Ishikawa (cell line): ENCODE measurements around the gene CNIH2.

Experiments used
- CEBPB ChIP-seq: IDR thresholded peaks from 2 replicates; pipeline ENCODE4 v1.6.1; 2012
- CREB1 ChIP-seq: IDR thresholded peaks from 2 replicates; pipeline ENCODE4 v1.6.1; 2012; ENCODE audit warnings: low read depth
- EGR1 ChIP-seq: IDR thresholded peaks from 2 replicates; pipeline ENCODE4 v1.6.1; 2012
- EP300 ChIP-seq: IDR thresholded peaks from 2 replicates; pipeline ENCODE4 v1.6.1; 2012; ENCODE audit warnings: borderline replicate concordance
- FOXM1 ChIP-seq: IDR thresholded peaks from 2 replicates; pipeline ENCODE4 v1.6.1; 2012; ENCODE audit warnings: low read depth, borderline replicate concordance
- NFIC ChIP-seq: IDR thresholded peaks from 2 replicates; pipeline ENCODE4 v1.6.1; 2012
- RAD21 ChIP-seq: IDR thresholded peaks from 2 replicates; pipeline ENCODE4 v1.6.1; 2012; ENCODE audit warnings: low read depth
- TAF1 ChIP-seq: IDR thresholded peaks from 2 replicates; pipeline ENCODE4 v1.6.1; 2012; ENCODE audit warnings: low read depth, mild to moderate bottlenecking
- TCF12 ChIP-seq: IDR thresholded peaks from 2 replicates; pipeline ENCODE4 v1.6.1; 2012; ENCODE audit warnings: low read depth
- TEAD4 ChIP-seq: IDR thresholded peaks from 2 replicates; pipeline ENCODE4 v1.6.1; 2012
- YY1 ChIP-seq: IDR thresholded peaks from 2 replicates; pipeline ENCODE4 v1.6.1; 2012; ENCODE audit warnings: low read depth
- ZBTB7A ChIP-seq: IDR thresholded peaks from 2 replicates; pipeline ENCODE4 v1.6.1; 2012; ENCODE audit warnings: low read depth
- TF ChIP-seq, protein P1 (sequence below): IDR thresholded peaks from 2 replicates; pipeline ENCODE4 v1.6.1; 2012
- TF ChIP-seq, protein P2 (sequence below): IDR thresholded peaks from 2 replicates; pipeline ENCODE4 v1.6.1; 2012
- TF ChIP-seq, protein P3 (sequence below): IDR thresholded peaks from 2 replicates; pipeline ENCODE4 v1.6.1; 2012; ENCODE audit warnings: low read depth, mild to moderate bottlenecking

CNIH2 gene

DNA sequence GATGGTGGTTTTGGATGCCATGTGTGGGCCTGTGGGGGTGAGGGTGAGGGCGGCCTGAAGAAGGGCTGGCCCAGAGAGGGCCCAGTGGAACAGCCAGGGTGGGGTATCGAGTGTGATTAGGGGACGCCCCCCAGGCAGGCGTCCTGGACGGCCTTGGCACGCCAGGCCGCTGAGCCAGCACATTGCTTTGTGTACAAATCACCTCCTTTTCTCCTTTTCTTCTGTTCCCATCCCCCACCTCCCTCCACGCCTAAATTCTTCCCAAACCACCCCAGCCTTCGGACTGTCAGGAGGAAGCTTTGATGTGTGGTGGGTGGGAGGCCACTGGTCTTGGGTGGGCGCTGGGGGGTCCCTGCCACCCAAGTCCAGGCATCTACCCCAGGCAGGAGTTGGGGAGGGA is 46.7 kb downstream of the CNIH2 start:
- no peak for TF ChIP-seq RAD21
- TF ChIP-seq, protein P1, sequence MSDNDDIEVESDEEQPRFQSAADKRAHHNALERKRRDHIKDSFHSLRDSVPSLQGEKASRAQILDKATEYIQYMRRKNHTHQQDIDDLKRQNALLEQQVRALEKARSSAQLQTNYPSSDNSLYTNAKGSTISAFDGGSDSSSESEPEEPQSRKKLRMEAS = no peak
- TF ChIP-seq EGR1 = no peak
- TF ChIP-seq, protein P2, sequence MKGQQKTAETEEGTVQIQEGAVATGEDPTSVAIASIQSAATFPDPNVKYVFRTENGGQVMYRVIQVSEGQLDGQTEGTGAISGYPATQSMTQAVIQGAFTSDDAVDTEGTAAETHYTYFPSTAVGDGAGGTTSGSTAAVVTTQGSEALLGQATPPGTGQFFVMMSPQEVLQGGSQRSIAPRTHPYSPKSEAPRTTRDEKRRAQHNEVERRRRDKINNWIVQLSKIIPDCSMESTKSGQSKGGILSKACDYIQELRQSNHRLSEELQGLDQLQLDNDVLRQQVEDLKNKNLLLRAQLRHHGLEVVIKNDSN = no peak
- no peak for TF ChIP-seq CEBPB
- no peak for TF ChIP-seq ZBTB7A
- TF ChIP-seq TAF1 = no peak
- TF ChIP-seq TCF12 = no peak
- TF ChIP-seq, protein P3, sequence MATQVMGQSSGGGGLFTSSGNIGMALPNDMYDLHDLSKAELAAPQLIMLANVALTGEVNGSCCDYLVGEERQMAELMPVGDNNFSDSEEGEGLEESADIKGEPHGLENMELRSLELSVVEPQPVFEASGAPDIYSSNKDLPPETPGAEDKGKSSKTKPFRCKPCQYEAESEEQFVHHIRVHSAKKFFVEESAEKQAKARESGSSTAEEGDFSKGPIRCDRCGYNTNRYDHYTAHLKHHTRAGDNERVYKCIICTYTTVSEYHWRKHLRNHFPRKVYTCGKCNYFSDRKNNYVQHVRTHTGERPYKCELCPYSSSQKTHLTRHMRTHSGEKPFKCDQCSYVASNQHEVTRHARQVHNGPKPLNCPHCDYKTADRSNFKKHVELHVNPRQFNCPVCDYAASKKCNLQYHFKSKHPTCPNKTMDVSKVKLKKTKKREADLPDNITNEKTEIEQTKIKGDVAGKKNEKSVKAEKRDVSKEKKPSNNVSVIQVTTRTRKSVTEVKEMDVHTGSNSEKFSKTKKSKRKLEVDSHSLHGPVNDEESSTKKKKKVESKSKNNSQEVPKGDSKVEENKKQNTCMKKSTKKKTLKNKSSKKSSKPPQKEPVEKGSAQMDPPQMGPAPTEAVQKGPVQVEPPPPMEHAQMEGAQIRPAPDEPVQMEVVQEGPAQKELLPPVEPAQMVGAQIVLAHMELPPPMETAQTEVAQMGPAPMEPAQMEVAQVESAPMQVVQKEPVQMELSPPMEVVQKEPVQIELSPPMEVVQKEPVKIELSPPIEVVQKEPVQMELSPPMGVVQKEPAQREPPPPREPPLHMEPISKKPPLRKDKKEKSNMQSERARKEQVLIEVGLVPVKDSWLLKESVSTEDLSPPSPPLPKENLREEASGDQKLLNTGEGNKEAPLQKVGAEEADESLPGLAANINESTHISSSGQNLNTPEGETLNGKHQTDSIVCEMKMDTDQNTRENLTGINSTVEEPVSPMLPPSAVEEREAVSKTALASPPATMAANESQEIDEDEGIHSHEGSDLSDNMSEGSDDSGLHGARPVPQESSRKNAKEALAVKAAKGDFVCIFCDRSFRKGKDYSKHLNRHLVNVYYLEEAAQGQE = no peak
- no peak for TF ChIP-seq NFIC
- no peak for TF ChIP-seq CREB1
- no peak for TF ChIP-seq YY1
- TF ChIP-seq EP300 = no peak
- TF ChIP-seq FOXM1 = no peak
- TF ChIP-seq TEAD4 = no peak

DNA sequence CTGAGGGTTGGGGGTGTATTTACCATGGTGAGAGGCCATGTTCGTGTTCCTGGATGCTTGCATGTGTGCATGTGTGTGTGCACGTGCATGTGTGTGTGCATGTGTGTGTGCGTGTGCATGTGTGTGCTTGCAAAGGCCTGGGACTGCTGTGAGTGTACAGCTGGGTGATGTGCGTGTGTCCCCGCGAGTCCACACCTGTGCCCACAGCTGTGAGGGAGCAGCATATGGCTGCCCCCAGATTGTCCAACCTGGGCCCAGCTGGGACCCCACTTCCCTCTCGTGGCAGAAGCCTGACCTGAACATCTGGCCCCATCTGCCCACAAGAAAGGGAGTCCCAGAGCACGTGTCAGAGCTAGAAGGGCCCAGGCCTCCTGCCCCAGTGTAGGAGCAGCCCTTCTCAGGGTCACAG is 47.3 kb downstream of the CNIH2 start:
- TF ChIP-seq CREB1 (no peak), EGR1 (no peak), RAD21 (no peak), TEAD4 (no peak), NFIC (no peak), CEBPB (no peak), EP300 (no peak), TCF12 (no peak), TAF1 (no peak), YY1 (no peak), FOXM1 (no peak), ZBTB7A (no peak)
- TF ChIP-seq, protein P2 = no peak
- TF ChIP-seq, protein P3 = no peak
- TF ChIP-seq, protein P1 = no peak

DNA sequence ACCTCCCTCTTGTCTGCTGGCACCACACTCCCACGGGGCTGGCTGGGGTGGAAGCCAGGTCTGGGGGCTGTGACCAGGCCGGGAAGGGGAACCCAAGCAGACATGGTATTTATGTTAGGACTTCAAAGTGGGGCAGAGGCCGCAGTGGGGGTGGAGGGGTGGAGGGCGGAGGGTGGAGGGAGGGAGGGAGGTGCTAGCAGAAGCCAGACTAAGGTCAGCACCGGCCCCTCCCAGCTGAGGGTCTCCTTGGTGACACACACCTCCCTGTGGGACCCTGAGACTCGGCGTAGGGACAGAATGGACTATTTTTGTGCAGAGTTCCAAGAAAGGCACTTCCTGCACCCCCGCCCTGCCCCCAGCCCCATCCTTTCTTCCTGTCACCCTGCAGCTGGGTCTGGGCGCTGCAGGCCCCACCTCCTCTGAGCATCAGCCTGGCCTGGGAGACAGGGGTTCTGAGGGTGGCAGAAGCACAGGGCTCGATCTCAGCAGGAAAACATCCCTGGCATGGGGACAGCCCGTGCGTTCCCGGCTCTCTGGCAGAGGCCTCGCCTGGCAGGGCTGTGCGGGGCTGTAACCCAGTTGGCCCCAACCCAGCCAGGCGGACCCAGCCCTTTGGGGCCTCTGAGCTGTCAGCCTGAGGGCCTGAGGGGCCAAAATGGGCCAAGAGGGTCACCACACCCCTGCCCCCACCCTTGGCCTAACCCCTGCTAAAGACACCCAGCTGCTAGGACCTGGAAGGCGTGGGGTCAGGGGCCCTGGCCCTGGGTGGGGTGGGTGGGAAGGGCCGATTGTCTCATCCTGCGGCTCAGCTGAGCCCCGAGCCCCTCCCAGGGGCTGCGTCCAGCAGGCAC is 48.5 kb downstream of the CNIH2 start:
- TF ChIP-seq, protein P2 = no peak
- no peak for TF ChIP-seq CEBPB
- TF ChIP-seq FOXM1 = no peak
- TF ChIP-seq, protein P1 = no peak
- no peak for TF ChIP-seq ZBTB7A
- TF ChIP-seq, protein P3 = no peak
- no peak for TF ChIP-seq CREB1
- TF ChIP-seq YY1 = no peak
- no peak for TF ChIP-seq TAF1
- TF ChIP-seq TCF12 = no peak
- TF ChIP-seq EP300 = no peak
- no peak for TF ChIP-seq RAD21
- no peak for TF ChIP-seq EGR1
